ENCODE measurements around the gene PAK4.
A peak's percentile ranks its signal among the peaks of the same experiment; 100 is the strongest.
"Not testable (repeated sequence)": the region's sequence is repeated elsewhere in the genome, so short reads cannot be mapped to it uniquely, and the experiment has no call there.

PAK4 gene

DNA sequence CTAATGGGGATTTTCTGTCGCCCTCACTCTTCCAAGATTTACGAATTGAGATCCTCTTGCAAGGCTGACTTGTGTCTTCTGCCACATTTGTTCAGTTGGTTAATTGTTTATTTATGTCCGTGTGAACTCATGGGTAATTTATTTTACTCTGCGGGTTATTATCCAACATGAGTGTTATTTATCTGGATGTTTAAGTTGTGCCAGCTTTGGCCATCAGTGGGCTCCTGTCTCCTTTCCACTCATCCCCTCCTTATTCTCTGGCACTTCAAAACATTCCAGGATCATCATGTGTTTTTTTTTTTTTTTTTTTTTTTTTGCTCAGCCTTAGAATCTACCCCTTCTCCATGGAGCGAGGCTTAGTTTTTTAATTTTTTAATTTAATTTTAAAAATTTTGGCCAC is 22.4 kb upstream of the PAK4 start:
- DNase-seq = no peak

DNA sequence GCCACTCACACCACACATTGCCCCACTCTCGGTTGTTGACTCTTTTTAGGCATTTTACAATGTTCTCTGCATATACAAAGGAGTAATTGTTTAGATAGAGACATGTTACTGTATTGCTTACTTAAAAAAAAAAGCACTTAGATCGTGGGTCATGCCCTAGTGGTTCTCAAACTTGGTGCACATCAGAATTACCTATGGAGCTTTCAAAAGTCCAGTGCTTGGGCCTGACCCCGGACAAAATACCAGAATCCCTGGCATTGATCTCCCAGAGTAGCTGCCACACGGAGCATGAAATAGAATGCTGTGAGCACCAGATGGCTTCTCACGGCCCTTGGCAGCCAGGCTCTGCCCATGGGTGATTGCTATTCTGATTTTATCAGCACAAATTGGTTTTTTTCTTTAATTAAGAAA is 21.4 kb upstream of the PAK4 start:
- DNase-seq = no peak

DNA sequence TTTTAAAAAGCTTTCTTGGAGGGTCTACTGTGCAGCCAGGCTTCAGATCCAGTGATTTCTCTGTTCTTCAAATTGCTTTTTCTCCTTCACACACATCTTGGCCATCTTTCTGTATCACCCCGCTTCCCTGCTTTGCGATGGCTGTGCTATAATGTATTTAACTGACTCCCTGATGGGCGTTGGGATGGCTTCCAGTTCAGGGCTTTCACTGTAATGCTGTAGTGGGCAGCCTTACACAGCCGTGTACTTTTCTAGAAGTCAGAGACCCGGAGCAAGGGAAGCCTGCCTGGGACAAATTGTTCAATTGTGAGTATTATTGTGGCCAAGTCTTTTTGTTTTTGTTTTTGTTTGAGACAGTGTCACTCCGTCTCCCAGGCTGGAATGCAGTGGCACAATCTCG is 19.4 kb upstream of the PAK4 start:
- no peak for DNase-seq

DNA sequence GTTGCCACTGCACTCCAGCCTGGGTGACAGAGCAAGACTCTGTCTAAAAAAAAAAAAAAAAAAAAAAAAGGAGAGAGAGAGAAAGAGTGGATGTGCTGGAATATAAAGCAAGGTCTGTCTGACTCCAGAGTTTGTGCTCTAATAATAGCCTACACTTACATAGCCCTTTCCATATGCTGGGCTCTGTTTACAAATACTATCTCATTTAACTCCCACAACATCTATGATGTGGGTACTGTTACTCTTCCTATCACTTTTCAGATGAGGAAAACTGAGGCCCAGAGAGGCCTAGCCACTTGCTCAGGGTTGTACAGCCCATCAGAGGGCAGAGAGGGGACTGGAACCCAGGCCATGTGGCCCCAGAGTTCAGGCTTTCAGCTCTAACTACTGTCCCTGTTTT is 15.9 kb upstream of the PAK4 start:
- no peak for DNase-seq

DNA sequence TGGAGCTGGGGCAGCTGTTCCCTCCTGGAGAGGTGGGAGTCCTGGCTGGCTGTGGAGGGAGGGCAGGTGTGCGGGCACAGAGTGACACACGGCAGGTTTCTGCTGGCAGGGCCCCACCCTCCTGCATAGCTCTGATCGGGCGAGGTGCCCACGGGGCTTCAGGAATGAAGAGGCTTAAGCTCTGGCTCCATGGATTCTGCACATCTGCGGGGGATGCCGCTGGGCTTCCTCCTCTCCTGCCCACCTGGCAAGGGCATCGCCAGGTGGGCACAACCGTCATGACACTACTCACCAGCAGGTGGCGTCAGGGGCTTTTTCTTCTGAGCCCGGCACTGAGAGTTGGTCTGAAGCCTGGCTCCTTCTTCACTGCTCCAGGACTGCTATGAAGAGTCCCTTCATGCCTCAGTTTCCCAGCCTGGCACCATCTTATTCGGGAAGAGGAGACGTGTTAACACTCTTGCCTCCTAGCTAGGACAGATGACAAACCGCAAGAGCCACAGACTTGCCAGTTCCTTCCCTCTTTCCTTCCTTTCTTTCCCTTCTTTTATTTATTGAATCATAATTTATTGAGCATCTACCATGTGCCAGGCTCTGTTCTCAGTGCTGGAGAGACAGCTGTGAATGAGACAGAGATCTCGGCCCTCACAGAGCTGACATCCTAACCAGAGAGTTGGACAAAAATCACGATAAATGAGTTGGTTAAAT is 15.2 kb upstream of the PAK4 start:
- DNase-seq = peak; percentile 36

DNA sequence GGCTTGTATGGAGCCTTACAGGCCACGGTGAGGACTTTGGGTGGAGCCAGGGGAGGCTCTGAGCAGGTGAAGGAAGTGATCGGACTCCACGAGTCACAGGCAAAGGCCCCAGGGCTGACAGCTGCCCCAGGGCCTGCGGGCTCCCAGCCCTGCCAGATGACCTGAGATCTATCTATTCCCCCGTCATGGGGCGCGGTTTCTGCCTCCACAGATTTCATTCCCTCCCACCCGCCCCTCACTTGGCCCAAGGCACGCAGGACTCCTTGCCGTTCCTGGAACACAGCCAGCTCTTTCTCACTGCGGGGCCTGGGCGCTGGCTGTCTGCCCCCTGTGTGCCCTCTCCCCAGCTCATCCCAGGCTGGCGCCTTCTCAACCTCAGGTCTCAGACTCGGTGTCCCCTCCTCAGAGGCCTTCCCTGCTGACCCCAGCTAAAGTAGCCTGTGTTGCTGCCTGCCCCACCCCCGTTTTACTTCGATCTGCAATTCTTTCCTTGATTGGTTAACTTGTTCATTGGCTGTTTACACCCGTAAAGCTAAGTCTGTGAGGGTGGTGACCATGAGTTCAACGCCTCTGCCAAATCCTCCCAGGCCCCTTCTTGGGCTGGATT is 13.9 kb upstream of the PAK4 start:
- DNase-seq = no peak

DNA sequence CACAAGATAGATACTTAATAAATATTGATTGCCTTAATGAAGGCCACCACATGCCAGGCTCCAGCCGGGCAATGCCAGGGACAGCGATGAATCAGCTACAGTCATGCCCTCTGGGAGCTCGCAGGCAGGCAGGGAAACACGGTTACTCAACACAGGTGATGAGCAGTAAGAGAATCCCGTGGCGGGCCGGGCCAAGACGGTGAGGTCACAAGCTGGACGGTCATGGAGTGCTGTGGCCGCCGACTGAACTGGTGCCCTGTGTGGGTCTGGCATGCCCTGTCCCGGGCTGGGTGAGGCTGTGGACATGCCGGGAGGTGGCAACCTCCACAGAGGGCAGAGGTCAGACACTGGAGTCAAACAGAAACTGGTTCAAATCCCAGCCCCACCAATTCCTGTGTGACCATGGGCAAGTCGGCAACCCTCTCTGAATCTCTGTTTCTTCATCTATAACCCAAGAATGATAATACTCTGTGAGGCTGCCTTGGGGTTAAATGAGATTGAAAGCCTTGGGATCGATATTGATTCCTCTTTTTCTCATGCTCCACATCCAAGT is 13.2 kb upstream of the PAK4 start:
- DNase-seq = no peak

DNA sequence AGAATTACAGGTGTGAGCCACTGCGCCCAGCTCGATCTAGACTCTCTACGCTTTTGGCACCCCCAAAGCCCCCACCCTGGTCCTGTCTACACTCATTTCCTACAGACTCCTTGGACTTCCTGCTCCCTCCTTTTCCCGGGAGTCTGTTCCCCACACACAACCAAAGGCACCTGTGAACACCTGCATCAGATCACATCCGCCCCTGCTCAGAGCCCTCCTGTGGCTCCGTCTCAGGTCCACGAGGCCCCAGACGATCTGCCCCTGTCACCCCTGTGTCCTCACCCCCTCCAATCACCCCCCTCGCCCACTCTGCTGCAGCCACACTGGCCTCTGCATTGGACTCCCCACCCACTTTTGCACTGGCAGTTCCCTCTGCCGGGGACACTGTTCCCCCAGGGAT is 12.4 kb upstream of the PAK4 start:
- DNase-seq = no peak

DNA sequence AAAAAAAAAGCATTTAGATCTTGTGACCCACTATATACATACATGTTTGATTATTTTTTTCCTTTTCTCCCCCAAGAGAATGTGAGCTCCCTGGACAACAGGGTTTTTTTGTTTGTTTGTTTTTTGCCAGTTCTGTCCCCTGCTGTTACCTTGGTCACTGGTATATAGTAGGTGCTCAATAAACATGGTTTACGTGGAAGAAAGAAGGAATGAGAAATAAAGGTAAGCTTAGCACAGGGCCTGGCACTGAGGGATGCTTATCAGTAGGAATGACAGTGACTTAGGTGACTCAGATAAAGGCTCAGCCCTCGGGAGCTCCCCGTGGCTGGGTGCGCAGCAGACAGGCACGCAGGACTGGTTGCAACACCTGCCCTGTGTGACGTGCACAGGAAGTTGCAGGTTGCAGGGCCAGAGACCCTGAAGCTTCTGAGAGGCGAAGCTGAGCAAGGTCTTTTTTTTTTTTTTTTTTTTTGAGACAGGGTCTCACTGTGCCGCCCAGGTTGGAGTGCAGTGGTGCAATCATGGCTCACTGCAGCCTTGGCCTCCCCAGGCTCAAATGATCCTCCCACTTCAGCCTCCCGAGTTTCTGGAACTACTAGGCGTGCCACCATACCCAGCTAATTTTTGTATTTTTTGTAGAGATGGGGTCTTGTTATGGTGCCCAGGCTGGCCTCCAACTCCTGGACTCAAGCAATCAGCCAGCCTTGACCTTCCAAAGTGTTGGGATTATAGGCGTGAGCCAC is 10.3 kb upstream of the PAK4 start:
- no peak for DNase-seq

DNA sequence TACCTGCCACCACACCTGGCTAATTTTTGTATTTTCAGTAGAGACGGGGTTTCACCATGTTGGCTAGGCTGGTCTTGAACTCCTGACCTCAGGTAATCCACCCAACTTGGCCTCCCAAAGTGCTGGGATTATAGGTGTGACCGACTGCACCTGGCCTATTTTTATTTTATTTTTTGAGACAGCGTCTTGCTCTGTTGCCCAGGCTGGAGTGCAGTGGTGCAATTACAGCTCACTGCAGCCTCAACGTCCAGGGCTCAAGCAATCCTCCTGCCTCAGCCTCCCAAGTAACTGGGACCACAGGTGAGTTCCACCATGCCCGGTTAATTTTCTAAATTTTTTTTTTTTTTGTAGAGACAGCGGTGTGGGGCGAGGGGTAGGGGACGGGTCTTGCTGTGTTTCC is 8.6 kb upstream of the PAK4 start:
- DNase-seq = not testable (repeated sequence)

DNA sequence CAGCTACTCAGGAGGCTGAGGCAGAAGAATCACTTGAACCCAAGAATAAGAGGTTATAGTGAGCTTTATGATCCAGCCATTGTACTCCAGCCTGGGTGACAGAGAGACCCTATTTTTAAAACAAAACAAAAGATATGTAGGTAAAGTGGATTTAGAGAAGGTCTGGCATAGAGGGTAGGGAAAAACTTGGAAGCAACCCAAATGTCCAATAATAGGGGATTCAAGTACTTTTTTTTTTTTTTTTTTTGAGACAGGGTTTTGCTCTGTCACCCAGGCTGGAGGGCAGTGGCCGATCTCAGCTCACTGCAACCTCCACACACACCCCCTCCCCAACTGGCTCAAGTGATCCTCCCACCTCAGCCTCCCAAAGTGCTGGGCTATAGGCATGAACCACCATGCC is 5.8 kb upstream of the PAK4 start:
- no peak for DNase-seq

DNA sequence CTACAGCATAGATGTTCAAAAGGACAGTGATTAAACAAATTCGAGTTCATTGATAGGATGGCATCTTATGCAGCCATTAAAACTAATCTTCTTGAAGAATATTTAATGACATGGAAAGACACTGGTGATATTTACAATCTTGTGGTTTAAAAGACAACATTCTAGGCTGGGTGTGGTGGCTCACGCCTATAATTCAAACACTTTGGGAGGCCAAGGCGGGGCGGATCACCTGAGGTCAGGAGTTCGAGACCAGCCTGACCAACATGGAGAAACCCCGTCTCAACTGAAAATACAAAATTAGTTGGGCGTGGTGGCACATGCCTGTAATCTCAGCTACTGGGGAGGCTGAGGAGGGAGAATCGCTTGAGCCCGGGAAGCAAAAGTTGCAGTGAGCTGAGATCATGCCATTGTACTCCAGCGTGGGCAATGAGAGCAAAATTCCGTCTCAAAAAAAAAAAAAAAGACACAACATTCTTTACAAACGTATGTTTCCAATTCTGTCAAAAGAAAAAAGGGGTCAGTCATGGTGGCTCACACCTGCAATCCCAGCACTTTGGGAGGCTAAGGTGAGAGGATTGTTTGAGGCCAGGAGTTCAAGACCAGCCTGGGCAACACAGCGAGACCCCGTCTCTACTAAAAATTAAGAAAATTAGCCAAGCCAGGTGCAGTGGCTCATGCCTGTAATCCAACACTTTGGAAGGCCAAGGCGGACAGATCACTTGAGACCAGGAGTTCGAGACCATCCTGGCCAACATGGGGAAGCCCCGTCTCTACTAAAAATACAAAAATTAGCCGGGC is 2.5 kb upstream of the PAK4 start:
- no peak for DNase-seq

DNA sequence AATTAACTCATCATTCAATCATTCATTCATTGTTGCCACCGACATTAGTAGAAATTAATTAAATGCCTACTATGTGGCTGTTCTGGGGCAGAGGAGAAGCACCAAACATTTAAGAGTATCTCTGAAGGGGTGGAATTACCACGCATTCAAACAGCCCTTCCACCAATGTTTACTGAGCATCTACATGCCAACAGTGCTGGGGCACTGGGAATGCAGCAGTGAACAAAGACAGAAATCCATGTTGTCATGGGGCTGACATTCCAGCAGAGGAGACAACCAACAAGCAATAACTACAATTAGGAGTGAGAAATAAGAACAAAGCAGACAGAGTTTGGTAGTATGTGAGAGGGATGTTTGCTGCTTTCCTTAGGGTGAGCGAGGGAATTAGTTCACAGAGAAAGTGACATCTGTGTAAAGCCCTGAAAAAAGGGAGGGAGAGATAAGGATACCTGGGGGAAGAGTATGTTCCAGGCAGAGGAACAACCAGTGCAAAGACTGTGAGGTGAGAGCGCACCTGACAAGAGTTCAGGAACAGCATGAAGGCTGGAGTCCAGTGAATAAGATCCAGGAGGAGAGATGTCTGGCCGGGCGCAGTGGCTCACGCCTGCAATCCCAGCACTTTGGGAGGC is 1.3 kb upstream of the PAK4 start:
- DNase-seq = no peak

DNA sequence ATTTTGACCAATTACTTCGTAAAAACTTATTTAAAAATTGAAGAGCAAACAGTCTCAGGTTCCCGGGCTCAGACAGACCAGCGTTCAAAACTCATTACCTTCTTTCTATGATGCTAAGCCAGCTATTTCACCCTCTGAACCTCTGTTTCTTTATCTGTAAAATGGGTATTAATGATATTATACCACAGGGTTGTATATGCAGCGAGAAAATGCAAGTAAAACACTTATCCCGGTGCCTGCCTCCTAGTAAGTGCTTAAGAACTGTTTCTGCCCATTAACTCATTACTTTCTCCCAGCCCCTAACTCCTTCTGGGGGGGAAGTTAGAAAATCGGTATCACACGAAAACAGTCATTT is 410 bp upstream of the PAK4 start:
- DNase-seq = no peak

DNA sequence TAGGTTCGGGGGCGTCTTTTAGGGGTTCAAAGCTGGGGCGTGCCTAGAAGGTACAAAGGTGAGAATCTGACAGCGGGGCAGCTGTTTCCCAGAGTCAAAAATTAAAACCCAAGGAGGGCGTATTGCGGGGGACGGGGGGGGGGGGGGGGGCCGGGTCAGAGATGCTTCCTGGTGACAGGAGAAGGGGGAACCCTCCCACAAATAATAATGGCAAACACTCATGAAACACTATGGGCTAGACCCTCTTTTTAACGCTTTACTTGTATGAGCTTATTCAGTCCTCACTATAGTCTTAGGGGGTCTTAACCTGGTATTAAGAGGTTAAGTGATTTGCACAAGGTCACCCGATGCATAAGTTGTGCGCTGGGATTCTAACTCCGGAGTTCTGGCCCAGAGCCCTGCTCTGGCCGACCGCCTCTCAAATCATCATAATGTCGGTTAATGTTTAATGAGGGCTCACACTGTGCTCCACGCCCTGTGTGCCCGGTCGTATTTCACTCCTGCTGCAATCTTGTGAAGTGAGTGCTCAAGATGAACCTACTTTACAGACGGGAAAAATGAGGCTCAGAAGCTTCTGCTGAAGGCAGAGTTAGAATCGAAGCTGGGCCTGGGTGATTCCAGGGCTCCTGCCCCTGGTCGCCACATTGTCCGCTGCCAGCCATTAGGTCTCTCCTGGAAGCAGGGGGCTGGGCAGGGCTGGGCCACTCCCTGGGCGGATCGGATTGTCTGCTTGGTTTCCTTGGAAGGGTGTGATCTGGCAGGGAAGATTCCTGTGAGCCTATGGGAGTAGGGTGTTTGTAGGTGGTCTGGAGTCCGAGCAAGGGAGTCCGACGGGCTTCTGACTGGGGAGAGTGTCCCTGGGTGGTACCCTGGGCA is 964 bp downstream of the PAK4 start:
- no peak for DNase-seq

DNA sequence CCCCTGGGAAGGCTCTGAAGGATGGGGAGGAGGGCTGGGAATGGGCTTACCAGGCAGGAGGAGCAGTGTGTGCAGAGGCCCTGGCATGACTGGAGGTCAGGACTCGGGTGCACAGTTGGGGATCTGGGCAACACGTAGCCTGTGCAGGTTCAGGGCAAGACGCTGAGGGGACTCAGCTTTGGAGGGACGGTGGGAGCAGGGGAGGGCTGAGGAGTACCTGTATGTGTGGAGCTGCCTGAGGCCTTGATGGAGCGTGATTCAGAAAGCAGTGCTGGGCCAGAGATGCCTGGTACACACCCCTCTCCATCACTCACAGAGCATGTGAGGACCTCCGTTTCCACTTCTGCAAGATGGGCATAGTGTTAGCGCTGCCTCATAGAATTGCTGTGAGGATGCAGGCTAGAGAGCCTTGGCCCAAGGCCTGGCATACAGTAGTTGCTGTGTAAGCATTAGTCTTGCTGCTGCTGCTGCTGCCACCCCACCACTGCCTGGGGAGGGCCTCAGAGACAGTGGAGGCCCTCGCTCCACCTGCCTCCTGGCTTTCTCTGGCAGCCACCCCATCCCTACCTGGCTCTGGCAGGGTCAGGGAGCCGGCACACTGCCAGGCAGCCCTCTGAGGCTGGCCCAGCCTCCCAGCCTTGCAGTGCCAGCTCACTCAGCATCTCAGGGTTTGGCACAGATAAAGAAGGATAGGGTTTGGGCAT is 2.4 kb downstream of the PAK4 start:
- DNase-seq = no peak

DNA sequence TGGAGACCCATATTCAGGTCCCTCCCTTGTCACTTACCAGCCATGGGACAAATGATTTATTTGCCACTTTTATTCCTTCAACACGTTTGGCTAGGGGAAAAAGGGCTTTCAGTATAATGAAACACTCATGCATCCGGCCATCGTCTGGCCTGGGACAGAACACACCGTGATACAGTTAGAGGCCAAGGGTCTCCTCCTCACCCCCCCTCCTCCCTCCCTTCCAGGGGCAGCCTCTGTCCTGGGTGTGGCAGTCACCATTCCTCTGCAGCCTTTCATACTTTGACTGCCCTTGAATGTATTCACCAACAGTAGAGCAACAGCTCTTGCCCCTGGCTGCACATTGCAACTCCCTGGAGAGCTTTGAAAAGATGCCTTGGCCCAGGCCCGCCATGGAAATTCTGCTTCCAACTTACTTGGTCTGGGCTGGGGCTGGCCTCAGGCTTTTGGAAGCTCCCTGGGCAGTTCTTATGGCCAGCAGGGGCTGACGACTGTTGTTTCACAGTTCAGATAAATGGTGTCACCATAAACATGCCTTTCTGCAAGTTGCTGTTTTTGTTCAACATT is 3.0 kb downstream of the PAK4 start:
- DNase-seq = no peak

DNA sequence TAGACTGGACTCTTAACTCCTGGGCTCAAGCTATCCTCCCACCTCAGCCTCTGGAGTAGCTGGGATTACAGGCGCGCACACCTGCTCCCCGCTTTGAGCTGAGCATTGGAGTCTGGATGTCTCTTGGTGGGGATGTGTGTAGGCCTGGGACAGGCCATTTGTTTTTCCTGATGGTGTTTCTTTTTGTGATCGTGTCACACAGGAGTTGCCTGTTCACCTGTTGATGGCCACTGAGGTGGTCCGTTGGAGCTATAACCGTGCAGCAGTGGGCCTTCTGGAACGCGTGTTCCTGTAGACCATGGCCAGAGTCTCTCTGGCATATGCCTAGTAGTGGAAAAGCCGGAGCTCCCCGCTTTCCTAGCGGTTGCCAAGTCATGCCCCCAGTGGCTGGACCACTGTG is 3.5 kb downstream of the PAK4 start:
- DNase-seq = no peak

DNA sequence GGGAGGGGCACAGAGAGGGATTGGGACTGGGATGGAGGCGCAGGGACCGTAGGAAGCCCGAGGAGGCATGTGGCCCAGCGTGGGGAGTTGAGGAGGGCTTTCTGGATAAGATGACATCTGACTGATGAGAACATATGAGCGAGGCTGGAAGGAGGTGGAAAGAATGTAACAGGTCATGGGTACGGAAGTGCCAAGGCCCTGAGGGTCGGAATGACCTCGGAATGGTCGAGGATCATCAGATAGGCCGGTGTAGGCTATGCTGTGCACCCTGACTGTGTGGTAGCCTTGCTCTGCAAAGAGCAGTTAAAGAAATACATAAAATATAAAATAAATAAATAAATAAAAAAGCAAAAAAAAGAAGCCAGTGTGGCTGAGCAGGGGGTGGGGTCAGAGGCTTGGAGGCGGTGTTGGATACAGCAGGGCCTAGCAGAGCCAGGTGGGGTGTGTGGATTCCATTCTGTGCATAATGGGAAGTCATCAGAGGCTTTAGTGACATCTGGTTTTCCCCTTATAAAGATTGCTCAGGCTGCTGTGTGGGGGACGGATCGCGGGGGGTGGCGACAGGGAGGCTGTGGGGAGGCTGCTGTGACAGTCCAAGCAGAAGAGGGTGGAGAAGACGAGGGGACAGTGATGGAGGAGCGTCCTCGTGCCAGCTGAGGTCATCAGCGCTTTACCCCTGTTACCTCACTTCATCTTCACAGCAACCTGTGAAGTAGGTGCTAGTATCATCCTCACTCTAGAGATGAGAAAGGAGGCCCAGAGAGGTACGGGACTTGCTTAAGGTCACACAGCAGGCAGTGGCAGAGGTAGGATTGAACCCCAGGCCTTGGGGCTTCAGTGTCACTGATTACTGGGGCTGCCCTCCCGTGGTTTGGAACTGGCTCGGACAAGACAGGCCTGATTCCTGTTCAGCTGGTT is 5.0 kb downstream of the PAK4 start:
- DNase-seq = no peak

All from NCI-H1436 (cell line).